ENCODE results near the gene HNRNPAB.
"Not testable (repeated sequence)": the region's sequence is repeated elsewhere in the genome, so short reads cannot be mapped to it uniquely, and the experiment has no call there.

The HNRNPAB gene

GRCh38 chr5:178246624-178247279 lies 42.4 kb downstream of the HNRNPAB start:
- no peak overlapping the region for H3K27ac ChIP-seq
- no peak for TF ChIP-seq ZFX (IDR thresholded peaks at IDR 0.05; ENCODE audit: borderline replicate concordance)
- TF ChIP-seq, protein P1, sequence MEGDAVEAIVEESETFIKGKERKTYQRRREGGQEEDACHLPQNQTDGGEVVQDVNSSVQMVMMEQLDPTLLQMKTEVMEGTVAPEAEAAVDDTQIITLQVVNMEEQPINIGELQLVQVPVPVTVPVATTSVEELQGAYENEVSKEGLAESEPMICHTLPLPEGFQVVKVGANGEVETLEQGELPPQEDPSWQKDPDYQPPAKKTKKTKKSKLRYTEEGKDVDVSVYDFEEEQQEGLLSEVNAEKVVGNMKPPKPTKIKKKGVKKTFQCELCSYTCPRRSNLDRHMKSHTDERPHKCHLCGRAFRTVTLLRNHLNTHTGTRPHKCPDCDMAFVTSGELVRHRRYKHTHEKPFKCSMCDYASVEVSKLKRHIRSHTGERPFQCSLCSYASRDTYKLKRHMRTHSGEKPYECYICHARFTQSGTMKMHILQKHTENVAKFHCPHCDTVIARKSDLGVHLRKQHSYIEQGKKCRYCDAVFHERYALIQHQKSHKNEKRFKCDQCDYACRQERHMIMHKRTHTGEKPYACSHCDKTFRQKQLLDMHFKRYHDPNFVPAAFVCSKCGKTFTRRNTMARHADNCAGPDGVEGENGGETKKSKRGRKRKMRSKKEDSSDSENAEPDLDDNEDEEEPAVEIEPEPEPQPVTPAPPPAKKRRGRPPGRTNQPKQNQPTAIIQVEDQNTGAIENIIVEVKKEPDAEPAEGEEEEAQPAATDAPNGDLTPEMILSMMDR (IDR thresholded peaks at IDR 0.05) = no peak

GRCh38 chr5:178247481-178248456 lies 43.4 kb downstream of the HNRNPAB start:
- TF ChIP-seq, protein P1 (IDR thresholded peaks at IDR 0.05) = no peak
- TF ChIP-seq ZFX (IDR thresholded peaks at IDR 0.05; ENCODE audit: borderline replicate concordance) = no peak
- no peak overlapping the region for H3K27ac ChIP-seq

GRCh38 chr5:178248750-178249149 lies 44.4 kb downstream of the HNRNPAB start:
- H3K27ac ChIP-seq = no peak overlapping the region
- TF ChIP-seq, protein P1 (IDR thresholded peaks at IDR 0.05) = no peak
- TF ChIP-seq ZFX (IDR thresholded peaks at IDR 0.05; ENCODE audit: borderline replicate concordance) = no peak

GRCh38 chr5:178249191-178249989 lies 45.1 kb downstream of the HNRNPAB start:
- H3K27ac ChIP-seq = no peak overlapping the region
- TF ChIP-seq, protein P1 (IDR thresholded peaks at IDR 0.05) = no peak
- no peak for TF ChIP-seq ZFX (IDR thresholded peaks at IDR 0.05; ENCODE audit: borderline replicate concordance)

- H3K27ac ChIP-seq = no peak overlapping the region
- no peak for TF ChIP-seq ZFX (IDR thresholded peaks at IDR 0.05; ENCODE audit: borderline replicate concordance)
- TF ChIP-seq, protein P1 (IDR thresholded peaks at IDR 0.05) = no peak
Measured at GRCh38 chr5:178250263-178250662, 45.9 kb downstream of the HNRNPAB start.

DNA sequence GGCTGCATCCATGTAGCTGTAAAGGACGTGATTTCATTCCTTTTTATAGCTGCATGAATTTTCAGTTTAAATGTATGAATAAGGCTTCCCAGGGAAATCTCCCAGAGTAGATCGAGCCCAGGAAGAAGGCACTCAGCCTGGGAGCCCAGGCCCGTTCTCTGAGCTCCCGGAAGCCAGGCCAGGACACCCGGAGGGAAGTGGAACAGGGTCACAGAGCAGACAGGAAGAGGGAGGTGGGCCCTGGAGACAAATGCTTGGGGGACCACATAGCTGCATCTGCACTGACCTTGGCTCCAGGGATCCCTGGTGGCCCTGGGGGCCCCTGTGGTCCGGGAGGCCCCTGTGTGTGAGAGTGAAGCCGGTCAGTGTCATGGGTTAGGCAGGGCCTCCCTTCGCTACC lies 47.9 kb downstream of the HNRNPAB start:
- H3K27ac ChIP-seq = no peak overlapping the region

GRCh38 chr5:178253632-178254031 lies 49.3 kb downstream of the HNRNPAB start:
- not testable (repeated sequence) for H3K27ac ChIP-seq

More for the DNA sequence above, 47.9 kb downstream of the HNRNPAB start:
- TF ChIP-seq, protein P1 (IDR thresholded peaks at IDR 0.05) = no peak
- no peak for TF ChIP-seq ZFX (IDR thresholded peaks at IDR 0.05; ENCODE audit: borderline replicate concordance)

Data from 22Rv1 (cell line).